Panc1 (cell line): ENCODE measurements around the gene PUDP.

Experiments used
- CTCF ChIP-seq: fragments of 450-650 bp; IDR thresholded peaks from 2 replicates; pipeline ENCODE4 v1.5.1; 2017; ENCODE audit warnings: mild to moderate bottlenecking
- POLR2AphosphoS5 ChIP-seq: IDR thresholded peaks from 2 replicates; pipeline ENCODE4 v1.6.1; 2012; ENCODE audit warnings: mild to moderate bottlenecking, low read depth, low read length, moderate library complexity
- TCF7L2 ChIP-seq: IDR thresholded peaks from 2 replicates; pipeline ENCODE4 v1.6.1; 2011; ENCODE audit warnings: mild to moderate bottlenecking, low read depth, low read length, inconsistent platforms

GRCh38 chrX:7188672-7189071 lies 40.7 kb upstream of the PUDP start:
- TF ChIP-seq CTCF (no peak), POLR2AphosphoS5 (no peak), TCF7L2 (no peak)
